ENCODE results near the gene SAMHD1.

DNA sequence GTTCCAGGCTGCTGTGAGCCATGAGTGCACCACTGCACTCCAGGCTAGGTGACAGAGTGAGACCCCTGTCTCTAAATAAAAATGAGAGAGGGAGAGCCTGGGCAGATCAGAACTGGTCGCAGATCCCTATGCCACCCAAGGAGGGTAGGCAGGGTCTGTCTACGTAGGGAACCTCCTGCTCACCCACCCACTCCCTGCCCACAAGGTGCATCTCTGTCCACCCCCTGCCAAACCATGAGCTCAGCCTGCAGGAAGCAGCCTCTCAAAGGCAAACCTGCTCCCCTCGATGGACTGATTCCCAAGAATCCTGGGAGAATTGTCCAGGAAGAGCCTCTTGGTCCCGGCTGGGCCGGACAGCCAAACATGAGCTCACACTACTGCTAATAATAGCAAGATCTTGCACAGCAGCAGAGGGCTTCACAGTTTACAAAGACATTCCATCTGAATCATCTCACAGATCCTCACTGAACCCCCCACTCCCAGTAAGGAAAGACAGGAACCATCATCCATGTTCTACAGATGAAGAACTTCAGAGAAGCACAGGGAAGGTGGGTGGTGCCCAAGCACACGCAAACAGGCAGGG is 103.3 kb downstream of the SAMHD1 start:
- no peak for TF ChIP-seq RAD21 (conservative IDR thresholded peaks at IDR 0.05)
- TF ChIP-seq, protein P1, sequence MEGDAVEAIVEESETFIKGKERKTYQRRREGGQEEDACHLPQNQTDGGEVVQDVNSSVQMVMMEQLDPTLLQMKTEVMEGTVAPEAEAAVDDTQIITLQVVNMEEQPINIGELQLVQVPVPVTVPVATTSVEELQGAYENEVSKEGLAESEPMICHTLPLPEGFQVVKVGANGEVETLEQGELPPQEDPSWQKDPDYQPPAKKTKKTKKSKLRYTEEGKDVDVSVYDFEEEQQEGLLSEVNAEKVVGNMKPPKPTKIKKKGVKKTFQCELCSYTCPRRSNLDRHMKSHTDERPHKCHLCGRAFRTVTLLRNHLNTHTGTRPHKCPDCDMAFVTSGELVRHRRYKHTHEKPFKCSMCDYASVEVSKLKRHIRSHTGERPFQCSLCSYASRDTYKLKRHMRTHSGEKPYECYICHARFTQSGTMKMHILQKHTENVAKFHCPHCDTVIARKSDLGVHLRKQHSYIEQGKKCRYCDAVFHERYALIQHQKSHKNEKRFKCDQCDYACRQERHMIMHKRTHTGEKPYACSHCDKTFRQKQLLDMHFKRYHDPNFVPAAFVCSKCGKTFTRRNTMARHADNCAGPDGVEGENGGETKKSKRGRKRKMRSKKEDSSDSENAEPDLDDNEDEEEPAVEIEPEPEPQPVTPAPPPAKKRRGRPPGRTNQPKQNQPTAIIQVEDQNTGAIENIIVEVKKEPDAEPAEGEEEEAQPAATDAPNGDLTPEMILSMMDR (IDR thresholded peaks at IDR 0.05; ENCODE audit: poor library complexity, severe bottlenecking): no peak
- TF ChIP-seq POLR2AphosphoS5 (IDR thresholded peaks at IDR 0.05): no peak
- TF ChIP-seq SMC3 (conservative IDR thresholded peaks at IDR 0.05; ENCODE audit: poor library complexity): no peak
- TF ChIP-seq EZH2 (IDR thresholded peaks at IDR 0.05; ENCODE audit: borderline replicate concordance, insufficient read depth, low read length, poor library complexity, severe bottlenecking): no peak
- TF ChIP-seq EP300 (conservative IDR thresholded peaks at IDR 0.05; ENCODE audit: poor library complexity, severe bottlenecking): no peak
- no peak for TF ChIP-seq TAF1 (IDR thresholded peaks at IDR 0.05; ENCODE audit: low read depth)
- TF ChIP-seq, protein P2, sequence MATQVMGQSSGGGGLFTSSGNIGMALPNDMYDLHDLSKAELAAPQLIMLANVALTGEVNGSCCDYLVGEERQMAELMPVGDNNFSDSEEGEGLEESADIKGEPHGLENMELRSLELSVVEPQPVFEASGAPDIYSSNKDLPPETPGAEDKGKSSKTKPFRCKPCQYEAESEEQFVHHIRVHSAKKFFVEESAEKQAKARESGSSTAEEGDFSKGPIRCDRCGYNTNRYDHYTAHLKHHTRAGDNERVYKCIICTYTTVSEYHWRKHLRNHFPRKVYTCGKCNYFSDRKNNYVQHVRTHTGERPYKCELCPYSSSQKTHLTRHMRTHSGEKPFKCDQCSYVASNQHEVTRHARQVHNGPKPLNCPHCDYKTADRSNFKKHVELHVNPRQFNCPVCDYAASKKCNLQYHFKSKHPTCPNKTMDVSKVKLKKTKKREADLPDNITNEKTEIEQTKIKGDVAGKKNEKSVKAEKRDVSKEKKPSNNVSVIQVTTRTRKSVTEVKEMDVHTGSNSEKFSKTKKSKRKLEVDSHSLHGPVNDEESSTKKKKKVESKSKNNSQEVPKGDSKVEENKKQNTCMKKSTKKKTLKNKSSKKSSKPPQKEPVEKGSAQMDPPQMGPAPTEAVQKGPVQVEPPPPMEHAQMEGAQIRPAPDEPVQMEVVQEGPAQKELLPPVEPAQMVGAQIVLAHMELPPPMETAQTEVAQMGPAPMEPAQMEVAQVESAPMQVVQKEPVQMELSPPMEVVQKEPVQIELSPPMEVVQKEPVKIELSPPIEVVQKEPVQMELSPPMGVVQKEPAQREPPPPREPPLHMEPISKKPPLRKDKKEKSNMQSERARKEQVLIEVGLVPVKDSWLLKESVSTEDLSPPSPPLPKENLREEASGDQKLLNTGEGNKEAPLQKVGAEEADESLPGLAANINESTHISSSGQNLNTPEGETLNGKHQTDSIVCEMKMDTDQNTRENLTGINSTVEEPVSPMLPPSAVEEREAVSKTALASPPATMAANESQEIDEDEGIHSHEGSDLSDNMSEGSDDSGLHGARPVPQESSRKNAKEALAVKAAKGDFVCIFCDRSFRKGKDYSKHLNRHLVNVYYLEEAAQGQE (IDR thresholded peaks at IDR 0.05; ENCODE audit: borderline replicate concordance): no peak
